Effector memory CD4-positive, alpha-beta T cell (primary cell): ENCODE measurements around the gene KCNJ13.
"Not testable (repeated sequence)": the region's sequence is repeated elsewhere in the genome, so short reads cannot be mapped to it uniquely, and the experiment has no call there.

Experiments
- DNase-seq, 3 donors: peaks; one replicate each; pipeline ENCODE4 v3.0.0-alpha.2; 2020
- H3K27ac ChIP-seq: 2 replicates; pipeline ENCODE4 v1.7.0; 2013; ENCODE audit warnings: mild to moderate bottlenecking, low read length, moderate library complexity; ENCODE audit not compliant: insufficient read depth, poor library complexity, severe bottlenecking
- H3K27me3 ChIP-seq: replicated peaks from 2 replicates; pipeline ENCODE4 v1.7.0; 2013; ENCODE audit warnings: mild to moderate bottlenecking, low read length; ENCODE audit not compliant: insufficient read depth, control insufficient read depth, poor library complexity, severe bottlenecking
- H3K36me3 ChIP-seq: 2 replicates; pipeline ENCODE4 v1.7.0; 2013; ENCODE audit warnings: mild to moderate bottlenecking, low read length, moderate library complexity; ENCODE audit not compliant: control insufficient read depth, insufficient read depth
- H3K4me1 ChIP-seq: 2 replicates; pipeline ENCODE4 v1.7.0; 2013; ENCODE audit warnings: low read length, mild to moderate bottlenecking; ENCODE audit not compliant: control insufficient read depth, insufficient read depth, poor library complexity, severe bottlenecking
- H3K4me3 ChIP-seq: 2 replicates; pipeline ENCODE4 v1.7.0; 2013; ENCODE audit warnings: low read length, low read depth, mild to moderate bottlenecking; ENCODE audit not compliant: insufficient read depth, poor library complexity, severe bottlenecking
- H3K9me3 ChIP-seq: 2 replicates; pipeline ENCODE4 v1.7.0; 2013; ENCODE audit warnings: mild to moderate bottlenecking, low read length, moderate library complexity; ENCODE audit not compliant: control insufficient read depth

The KCNJ13 gene

GRCh38 chr2:232741972-232742371, 34.4 kb downstream of the KCNJ13 start:
- Histone ChIP-seq H3K4me1 (no peaks in the 10 kb centered on the region), H3K9me3 (no peaks in the 10 kb centered on the region), H3K4me3 (no peak overlapping the region), H3K27me3 (no peaks in the 10 kb centered on the region), H3K36me3 (peaks cover 9% of the 10 kb centered on the region), H3K27ac (no peak overlapping the region)
- DNase-seq: no peak

- H3K27me3 ChIP-seq: no peaks in the 10 kb centered on the region
- H3K36me3 ChIP-seq: peaks cover 9% of the 10 kb centered on the region
- no peak overlapping the region for H3K27ac ChIP-seq
- H3K4me1 ChIP-seq: no peaks in the 10 kb centered on the region
- no peak for DNase-seq
- H3K4me3 ChIP-seq: no peak overlapping the region
- no peaks in the 10 kb centered on the region for H3K9me3 ChIP-seq
Observed at GRCh38 chr2:232741294-232741693, 35.1 kb downstream of the KCNJ13 start.

GRCh38 chr2:232731470-232731869, 44.9 kb downstream of the KCNJ13 start:
- Histone ChIP-seq H3K4me1 (no peaks in the 10 kb centered on the region), H3K27me3 (no peaks in the 10 kb centered on the region), H3K9me3 (no peaks in the 10 kb centered on the region), H3K36me3 (peaks cover 26% of the 10 kb centered on the region), H3K27ac (no peak overlapping the region), H3K4me3 (no peak overlapping the region)
- DNase-seq: no peak

DNA sequence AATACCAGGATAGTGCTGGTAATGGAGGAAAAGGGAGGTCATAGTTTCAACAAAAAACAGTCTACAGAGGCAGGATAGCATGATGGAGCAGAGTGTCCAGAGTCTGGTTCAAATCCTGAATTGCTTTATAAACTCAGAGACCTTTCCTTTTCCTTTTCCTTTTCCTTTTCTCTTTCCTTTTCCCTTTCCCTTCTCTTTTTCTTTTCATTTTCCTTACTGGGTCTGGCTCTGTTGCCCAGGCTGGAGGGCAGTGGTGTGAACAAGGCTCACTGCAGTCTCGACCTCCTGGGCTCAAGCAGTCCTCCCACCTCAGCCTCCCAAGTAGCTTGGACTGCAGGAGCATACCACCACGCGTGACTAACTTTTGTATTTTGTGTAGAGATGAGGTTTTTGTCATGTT, 47.6 kb downstream of the KCNJ13 start:
- Histone ChIP-seq H3K9me3 (no peaks in the 10 kb centered on the region), H3K27ac (no peak overlapping the region), H3K36me3 (peaks cover 25% of the 10 kb centered on the region), H3K4me3 (no peak overlapping the region), H3K27me3 (no peaks in the 10 kb centered on the region), H3K4me1 (no peaks in the 10 kb centered on the region)
- DNase-seq: no peak

GRCh38 chr2:232723027-232723426, 53.3 kb downstream of the KCNJ13 start:
- H3K9me3 ChIP-seq: no peaks in the 10 kb centered on the region
- H3K4me3 ChIP-seq: no peak overlapping the region
- H3K4me1 ChIP-seq: peaks cover 4% of the 10 kb centered on the region
- H3K36me3 ChIP-seq: peaks cover 19% of the 10 kb centered on the region
- DNase-seq: no peak
- H3K27ac ChIP-seq: no peak overlapping the region
- no peaks in the 10 kb centered on the region for H3K27me3 ChIP-seq

DNA sequence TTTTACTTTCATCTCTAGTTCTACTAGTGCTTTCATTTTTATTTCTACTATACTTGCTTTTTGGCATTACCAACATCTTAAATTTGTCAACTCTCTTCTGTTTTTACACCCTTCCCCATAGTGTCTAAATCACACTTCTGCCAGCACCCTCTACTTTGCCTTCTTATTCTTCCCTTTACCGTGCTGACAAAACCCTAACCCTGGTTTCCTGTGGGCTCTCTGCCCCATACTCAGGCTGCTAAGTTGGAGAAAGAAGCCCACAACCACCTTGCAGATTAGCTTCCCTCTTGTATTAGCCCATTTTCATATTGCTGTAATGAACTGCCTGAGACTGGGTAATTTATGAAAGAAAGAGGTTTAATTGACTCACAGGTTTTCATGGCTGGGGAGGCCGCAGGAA, 54.5 kb downstream of the KCNJ13 start:
- no peak overlapping the region for H3K4me3 ChIP-seq
- no peaks in the 10 kb centered on the region for H3K27me3 ChIP-seq
- peaks cover 23% of the 10 kb centered on the region for H3K36me3 ChIP-seq
- H3K27ac ChIP-seq: no peak overlapping the region
- DNase-seq: no peak
- no peaks in the 10 kb centered on the region for H3K9me3 ChIP-seq
- peaks cover 4% of the 10 kb centered on the region for H3K4me1 ChIP-seq

- peaks cover 23% of the 10 kb centered on the region for H3K36me3 ChIP-seq
- no peaks in the 10 kb centered on the region for H3K27me3 ChIP-seq
- no peak overlapping the region for H3K4me3 ChIP-seq
- no peak overlapping the region for H3K27ac ChIP-seq
- H3K9me3 ChIP-seq: no peaks in the 10 kb centered on the region
- no peak for DNase-seq
- H3K4me1 ChIP-seq: peaks cover 4% of the 10 kb centered on the region
Observed at GRCh38 chr2:232721261-232721660, 55.1 kb downstream of the KCNJ13 start.

- H3K27ac ChIP-seq, H3K4me1 ChIP-seq, DNase-seq, H3K27me3 ChIP-seq, H3K4me3 ChIP-seq, H3K9me3 ChIP-seq: not testable (repeated sequence)
- H3K36me3 ChIP-seq: peaks cover 17% of the 10 kb centered on the region
Observed at GRCh38 chr2:232720056-232720455, 56.3 kb downstream of the KCNJ13 start.
